ENCODE measurements around the gene ATAD5.
A peak's percentile ranks its signal among the peaks of the same experiment; 100 is the strongest.
"Not testable (repeated sequence)": the region's sequence is repeated elsewhere in the genome, so short reads cannot be mapped to it uniquely, and the experiment has no call there.

ATAD5 gene

DNA sequence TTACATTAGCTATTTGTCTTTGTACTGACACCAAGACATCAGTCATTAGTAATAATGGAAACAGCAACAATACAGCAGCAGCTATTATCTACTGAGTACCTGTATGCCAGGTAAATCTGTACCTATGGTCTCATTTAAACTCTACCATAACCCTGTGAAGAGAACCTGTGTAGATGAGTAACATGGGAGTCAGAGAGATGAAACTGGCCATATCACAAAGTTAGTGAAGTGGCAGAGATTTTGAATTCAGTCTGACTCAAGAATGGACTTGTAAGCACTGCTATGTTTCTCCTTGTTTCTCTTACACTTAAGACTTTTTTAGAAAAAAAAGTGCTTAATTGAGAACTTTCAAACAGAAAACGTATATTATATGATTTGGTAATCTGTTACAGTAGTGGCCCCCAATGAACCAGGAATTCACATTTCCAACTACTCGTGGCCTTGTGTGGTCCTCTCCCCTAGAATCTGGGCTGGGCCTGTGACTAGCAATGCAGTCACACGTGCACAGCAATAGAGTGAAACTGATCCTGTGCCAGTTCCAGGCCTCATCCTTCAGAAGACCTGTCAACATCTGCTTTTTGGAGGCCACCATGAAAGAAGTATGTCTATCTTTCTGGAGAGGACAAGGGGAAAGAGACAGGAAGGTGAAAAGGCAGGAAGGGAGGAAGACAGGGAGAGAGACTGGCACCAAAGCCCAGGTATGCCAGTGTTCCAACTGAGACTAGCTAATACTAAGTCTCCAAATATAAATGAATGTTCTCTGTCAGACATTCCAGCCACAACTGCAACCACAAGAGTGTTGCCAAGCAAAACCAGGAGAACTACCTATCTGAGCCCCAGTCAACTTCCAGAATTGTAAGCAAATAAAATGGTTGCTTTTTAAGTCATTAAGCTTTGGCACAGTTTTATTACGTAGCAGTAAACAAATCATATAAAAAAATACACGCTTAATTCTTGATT lies 19.3 kb upstream of the ATAD5 start:
- in situ Hi-C loops (cut with HindIII; ENCODE audit: low sequenced_read_pairs) = no loop called here
- TF ChIP-seq, protein P1, sequence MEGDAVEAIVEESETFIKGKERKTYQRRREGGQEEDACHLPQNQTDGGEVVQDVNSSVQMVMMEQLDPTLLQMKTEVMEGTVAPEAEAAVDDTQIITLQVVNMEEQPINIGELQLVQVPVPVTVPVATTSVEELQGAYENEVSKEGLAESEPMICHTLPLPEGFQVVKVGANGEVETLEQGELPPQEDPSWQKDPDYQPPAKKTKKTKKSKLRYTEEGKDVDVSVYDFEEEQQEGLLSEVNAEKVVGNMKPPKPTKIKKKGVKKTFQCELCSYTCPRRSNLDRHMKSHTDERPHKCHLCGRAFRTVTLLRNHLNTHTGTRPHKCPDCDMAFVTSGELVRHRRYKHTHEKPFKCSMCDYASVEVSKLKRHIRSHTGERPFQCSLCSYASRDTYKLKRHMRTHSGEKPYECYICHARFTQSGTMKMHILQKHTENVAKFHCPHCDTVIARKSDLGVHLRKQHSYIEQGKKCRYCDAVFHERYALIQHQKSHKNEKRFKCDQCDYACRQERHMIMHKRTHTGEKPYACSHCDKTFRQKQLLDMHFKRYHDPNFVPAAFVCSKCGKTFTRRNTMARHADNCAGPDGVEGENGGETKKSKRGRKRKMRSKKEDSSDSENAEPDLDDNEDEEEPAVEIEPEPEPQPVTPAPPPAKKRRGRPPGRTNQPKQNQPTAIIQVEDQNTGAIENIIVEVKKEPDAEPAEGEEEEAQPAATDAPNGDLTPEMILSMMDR (IDR thresholded peaks at IDR 0.05; ENCODE audit: low read depth, low read length, missing control alignments) = no peak
- peak; percentile 28 for DNase-seq (ENCODE audit: low read depth)
- H3K4me3 ChIP-seq (ENCODE audit: low read depth, low read length) = no peak overlapping the region

DNA sequence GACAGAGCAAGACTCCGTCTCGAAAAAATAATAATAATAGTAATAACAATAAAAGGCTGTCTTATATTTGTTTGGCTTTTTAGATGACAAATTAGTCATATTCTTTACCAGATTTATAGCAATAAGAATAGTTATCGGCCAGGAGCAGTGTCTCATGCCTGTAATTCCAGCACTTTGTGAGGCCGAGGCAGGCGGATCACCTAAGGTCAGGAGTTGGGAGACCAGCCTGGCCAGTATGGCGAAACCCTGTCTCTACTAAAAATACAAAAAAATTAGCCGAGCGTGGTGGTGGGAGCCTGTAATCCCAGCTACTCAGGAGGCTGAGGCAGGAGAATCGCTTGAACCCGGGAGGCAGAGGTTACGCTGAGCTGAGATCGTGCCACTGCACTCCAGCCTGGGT lies 17.5 kb upstream of the ATAD5 start:
- H3K4me3 ChIP-seq (ENCODE audit: low read depth, low read length); DNase-seq (ENCODE audit: low read depth): not testable (repeated sequence)

DNA sequence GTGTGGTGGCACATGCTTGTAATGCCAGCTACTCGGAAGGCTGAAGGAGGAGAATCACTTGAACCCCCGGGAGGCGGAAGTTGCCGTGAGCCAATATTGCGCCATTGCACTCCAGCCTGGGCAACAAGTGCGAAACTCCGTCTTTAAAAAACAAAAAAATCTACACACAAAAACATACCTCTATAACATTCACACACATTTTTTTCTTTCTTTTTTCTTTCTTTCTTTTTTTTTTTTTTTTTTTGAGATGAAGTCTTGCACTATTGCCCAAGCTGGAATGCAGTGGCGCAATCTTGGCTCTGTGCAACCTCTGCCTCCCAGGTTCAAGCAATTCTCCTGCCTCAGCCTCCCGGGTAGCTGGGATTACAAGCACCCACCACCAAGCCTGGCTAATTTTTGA lies 16.9 kb upstream of the ATAD5 start:
- in situ Hi-C loops (cut with HindIII; ENCODE audit: low sequenced_read_pairs); H3K4me3 ChIP-seq (ENCODE audit: low read depth, low read length); DNase-seq (ENCODE audit: low read depth): not testable (repeated sequence)

More for the DNA sequence above, 17.5 kb upstream of the ATAD5 start:
- in situ Hi-C loops (cut with HindIII; ENCODE audit: low sequenced_read_pairs) = not testable (repeated sequence)

DNA sequence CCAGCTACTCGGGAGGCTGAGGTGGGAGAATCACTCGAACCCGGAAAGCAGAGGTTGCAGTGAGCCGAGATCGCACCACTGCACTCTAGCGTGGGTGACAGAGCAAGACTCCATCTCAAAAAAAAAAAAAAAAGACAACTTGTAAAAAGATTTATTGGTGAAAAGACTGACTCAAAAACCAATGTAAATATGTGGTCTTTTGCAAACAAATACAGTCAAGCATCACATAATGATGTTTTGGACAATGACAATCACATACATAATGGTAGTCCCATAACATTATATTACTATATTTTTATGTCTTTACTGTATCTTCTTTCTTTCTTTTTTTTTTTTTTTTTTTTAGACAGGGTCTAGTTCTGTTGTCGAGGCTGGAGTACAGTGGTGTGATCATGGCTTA lies 15.6 kb upstream of the ATAD5 start:
- no peak for DNase-seq (ENCODE audit: low read depth)
- in situ Hi-C loops (cut with HindIII; ENCODE audit: low sequenced_read_pairs) = no loop called here
- TF ChIP-seq, protein P1 (IDR thresholded peaks at IDR 0.05; ENCODE audit: low read depth, low read length, missing control alignments) = no peak
- no peak overlapping the region for H3K4me3 ChIP-seq (ENCODE audit: low read depth, low read length)

DNA sequence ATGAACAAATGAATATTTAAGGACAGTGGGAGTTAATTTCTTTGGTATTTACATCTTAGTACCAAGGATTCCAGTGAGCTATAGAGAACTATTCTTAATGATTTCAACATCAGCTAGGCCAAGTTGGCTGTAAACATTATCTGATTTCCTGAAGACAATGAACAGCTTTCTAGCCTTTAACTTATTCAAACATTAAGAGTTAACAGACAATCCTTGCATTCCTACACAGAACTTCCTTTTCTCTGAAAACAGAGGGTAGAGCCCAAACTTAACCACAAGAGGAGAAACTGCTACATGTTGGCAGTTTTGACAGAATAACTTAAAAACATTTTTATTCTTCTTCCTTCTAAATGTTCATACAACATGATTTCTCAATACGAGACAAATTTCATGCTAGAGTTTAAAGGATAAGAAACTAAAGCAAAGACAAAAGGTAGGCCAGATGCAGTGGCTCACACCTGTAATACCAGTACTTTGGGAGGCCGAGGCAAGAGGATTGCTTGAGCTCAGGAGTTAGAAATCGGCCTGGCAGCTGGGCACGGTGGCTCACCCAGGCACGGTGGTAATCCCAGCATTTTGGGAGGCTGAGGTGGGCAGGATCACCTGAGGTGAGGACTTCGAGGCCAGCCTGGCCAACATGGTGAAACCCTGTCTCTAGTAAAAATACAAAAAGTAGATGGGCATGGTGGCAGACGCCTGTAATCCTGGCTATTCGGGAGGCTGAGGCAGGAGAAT lies 11.6 kb upstream of the ATAD5 start:
- no peak for DNase-seq (ENCODE audit: low read depth)
- TF ChIP-seq, protein P1 (IDR thresholded peaks at IDR 0.05; ENCODE audit: low read depth, low read length, missing control alignments) = no peak
- no peak overlapping the region for H3K4me3 ChIP-seq (ENCODE audit: low read depth, low read length)
- in situ Hi-C loops (cut with HindIII; ENCODE audit: low sequenced_read_pairs) = no loop called here

GRCh38 chr17:30821871-30822723 lies 9.7 kb upstream of the ATAD5 start:
- in situ Hi-C loops (cut with HindIII; ENCODE audit: low sequenced_read_pairs) = no loop called here
- no peak for DNase-seq (ENCODE audit: low read depth)
- TF ChIP-seq, protein P1 (IDR thresholded peaks at IDR 0.05; ENCODE audit: low read depth, low read length, missing control alignments) = no peak
- no peak overlapping the region for H3K4me3 ChIP-seq (ENCODE audit: low read depth, low read length)

DNA sequence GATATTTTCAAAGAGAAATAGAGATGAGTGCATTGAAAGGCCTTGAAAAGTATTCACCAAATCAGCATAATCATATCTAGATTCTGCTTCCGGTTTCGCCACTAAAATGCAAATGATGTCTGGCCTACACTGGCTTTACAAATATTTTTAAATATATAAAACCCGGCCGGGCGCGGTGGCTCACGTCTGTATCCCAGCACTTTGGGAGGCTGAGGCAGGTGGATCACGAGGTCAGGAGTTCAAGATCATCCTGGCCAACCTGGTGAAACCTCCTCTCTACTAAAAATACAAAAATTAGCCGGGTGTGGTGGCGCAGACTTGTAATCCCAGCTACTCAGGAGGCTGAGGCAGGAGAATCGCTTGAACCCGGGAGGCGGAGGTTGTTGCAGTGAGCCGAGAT lies 8.8 kb upstream of the ATAD5 start:
- in situ Hi-C loops (cut with HindIII; ENCODE audit: low sequenced_read_pairs); DNase-seq (ENCODE audit: low read depth); H3K4me3 ChIP-seq (ENCODE audit: low read depth, low read length): not testable (repeated sequence)
